HEK293 (cell line): ENCODE measurements around the gene KRT15.
"Not testable (repeated sequence)": the region's sequence is repeated elsewhere in the genome, so short reads cannot be mapped to it uniquely, and the experiment has no call there.

Experiments
- CTCF ChIA-PET: fragments of 350-600 bp; formaldehyde crosslinking; extraction: SDS; loops from one replicate; lab custom pipeline; 2021; ENCODE audit warnings: antibody characterized with exemption; lab: Yijun Ruan, JAX
- POLR2A ChIA-PET: fragments of 300-600 bp; formaldehyde crosslinking; extraction: SDS; loops from one replicate; lab custom pipeline; 2020; ENCODE audit warnings: antibody characterized with exemption, inconsistent platforms; lab: Yijun Ruan, JAX
- H3K27ac ChIP-seq: fragments of 200-500 bp; sonication (Bioruptor generic); 2 replicates; pipeline ENCODE4 v1.5.1; 2014; ENCODE audit warnings: low read depth, low read length, control low read depth, inconsistent platforms; ENCODE audit errors: extremely low read depth
- H3K36me3 ChIP-seq, 2 experiments: fragments of 200-500 bp in 1 of 2; sonication (Bioruptor generic) in 1 of 2; 1 replicate in 1 of 2; 2 replicates in 1 of 2; pipeline ENCODE4 v1.5.1; 2014 to 2017; ENCODE audit warnings: inconsistent platforms in 2 of 2, low read length in 2 of 2; ENCODE audit not compliant: control insufficient read depth in 2 of 2, insufficient read depth in 1 of 2
- H3K4me1 ChIP-seq: fragments of 200-500 bp; sonication (Bioruptor generic); 2 replicates; pipeline ENCODE4 v1.5.1; 2014; ENCODE audit warnings: mild to moderate bottlenecking, low read length, inconsistent platforms; ENCODE audit not compliant: control insufficient read depth, insufficient read depth
- H3K4me3 ChIP-seq: 2 replicates; pipeline ENCODE4 v1.5.1; 2011; ENCODE audit warnings: low read depth, mild to moderate bottlenecking, control low read depth, low read length, moderate library complexity
- H3K9me3 ChIP-seq: fragments of 200-500 bp; sonication (Bioruptor generic); 2 replicates; pipeline ENCODE4 v1.5.1; 2014; ENCODE audit warnings: low read depth, low read length, inconsistent platforms; ENCODE audit not compliant: control insufficient read depth, insufficient read depth
- FEZF1 ChIP-seq: fragments of 450-650 bp; formaldehyde crosslinking; IDR thresholded peaks from 2 replicates; pipeline ENCODE4 v1.5.1; 2016; ENCODE audit warnings: missing biosample characterization, missing genetic modification characterization
- GLIS2 ChIP-seq: fragments of 450-650 bp; formaldehyde crosslinking; IDR thresholded peaks from 2 replicates; pipeline ENCODE4 v1.5.1; 2016; ENCODE audit warnings: missing biosample characterization, missing genetic modification characterization
- KLF10 ChIP-seq: fragments of 450-650 bp; IDR thresholded peaks from 2 replicates; pipeline ENCODE4 v1.5.1; 2018; ENCODE audit warnings: missing biosample characterization, mild to moderate bottlenecking, missing genetic modification characterization
- KLF9 ChIP-seq: fragments of 450-650 bp; formaldehyde crosslinking; IDR thresholded peaks from 2 replicates; pipeline ENCODE4 v1.5.1; 2016; ENCODE audit warnings: missing biosample characterization, missing genetic modification characterization, low read depth
- MEIS1 ChIP-seq: sonication (generic); formaldehyde crosslinking; IDR thresholded peaks from 2 replicates; pipeline ENCODE4 v1.8.1; 2022; ENCODE audit warnings: missing genetic modification reagents, mild to moderate bottlenecking, borderline replicate concordance
- PATZ1 ChIP-seq: fragments of 450-650 bp; formaldehyde crosslinking; IDR thresholded peaks from 2 replicates; pipeline ENCODE4 v1.5.1; 2016; ENCODE audit warnings: missing biosample characterization, missing genetic modification characterization
- PRDM1 ChIP-seq: fragments of 450-650 bp; formaldehyde crosslinking; IDR thresholded peaks from 2 replicates; pipeline ENCODE4; 2016; ENCODE audit warnings: missing biosample characterization, missing genetic modification characterization
- PRDM6 ChIP-seq: fragments of 450-650 bp; formaldehyde crosslinking; IDR thresholded peaks from 2 replicates; pipeline ENCODE4 v1.5.1; 2017; ENCODE audit warnings: missing biosample characterization, missing genetic modification characterization
- RBAK ChIP-seq: fragments of 450-650 bp; formaldehyde crosslinking; IDR thresholded peaks from 2 replicates; pipeline ENCODE4 v1.5.1; 2016; ENCODE audit warnings: missing biosample characterization, missing genetic modification characterization
- SCRT1 ChIP-seq: fragments of 450-650 bp; formaldehyde crosslinking; IDR thresholded peaks from 2 replicates; pipeline ENCODE4 v1.5.1; 2016; ENCODE audit warnings: missing biosample characterization, missing genetic modification characterization, borderline replicate concordance
- TCF7L2 ChIP-seq: IDR thresholded peaks from 2 replicates; pipeline ENCODE4 v1.6.1; 2011; ENCODE audit warnings: low read depth, mild to moderate bottlenecking, inconsistent platforms, low read length, moderate library complexity, borderline replicate concordance
- ZNF132 ChIP-seq: fragments of 450-650 bp; formaldehyde crosslinking; IDR thresholded peaks from 2 replicates; pipeline ENCODE4 v1.5.1; 2017; ENCODE audit warnings: missing biosample characterization, missing genetic modification characterization, borderline replicate concordance
- ZNF148 ChIP-seq: fragments of 450-650 bp; formaldehyde crosslinking; IDR thresholded peaks from 2 replicates; pipeline ENCODE4 v1.5.0; 2017; ENCODE audit warnings: missing biosample characterization, missing genetic modification characterization, borderline replicate concordance
- ZNF155 ChIP-seq: fragments of 450-650 bp; formaldehyde crosslinking; IDR thresholded peaks from 2 replicates; pipeline ENCODE4 v1.5.1; 2016; ENCODE audit warnings: missing biosample characterization, missing genetic modification characterization
- ZNF221 ChIP-seq: fragments of 450-650 bp; formaldehyde crosslinking; IDR thresholded peaks from 2 replicates; pipeline ENCODE4 v1.5.1; 2017; ENCODE audit warnings: missing biosample characterization, missing genetic modification characterization, borderline replicate concordance
- ZNF23 ChIP-seq: fragments of 450-650 bp; formaldehyde crosslinking; IDR thresholded peaks from 2 replicates; pipeline ENCODE4 v1.5.1; 2016; ENCODE audit warnings: missing biosample characterization, missing genetic modification characterization, borderline replicate concordance
- ZNF391 ChIP-seq: fragments of 450-650 bp; formaldehyde crosslinking; IDR thresholded peaks from 2 replicates; pipeline ENCODE4 v1.5.1; 2016; ENCODE audit warnings: low read depth, missing biosample characterization, missing genetic modification characterization, borderline replicate concordance
- ZNF404 ChIP-seq: fragments of 450-650 bp; formaldehyde crosslinking; IDR thresholded peaks from 2 replicates; pipeline ENCODE4 v1.5.1; 2017; ENCODE audit warnings: missing biosample characterization, missing genetic modification characterization
- ZNF416 ChIP-seq: fragments of 450-650 bp; formaldehyde crosslinking; IDR thresholded peaks from 2 replicates; pipeline ENCODE4 v1.5.1; 2016; ENCODE audit warnings: missing biosample characterization, missing genetic modification characterization
- ZNF501 ChIP-seq: fragments of 450-650 bp; formaldehyde crosslinking; IDR thresholded peaks from 2 replicates; pipeline ENCODE4 v1.5.1; 2016; ENCODE audit warnings: missing biosample characterization, missing genetic modification characterization
- ZNF513 ChIP-seq: fragments of 450-650 bp; IDR thresholded peaks from 2 replicates; pipeline ENCODE4 v1.5.1; 2018; ENCODE audit warnings: missing biosample characterization, missing genetic modification characterization
- ZNF555 ChIP-seq: fragments of 450-650 bp; formaldehyde crosslinking; conservative IDR thresholded peaks from 2 replicates; pipeline ENCODE4 v1.5.1; 2017; ENCODE audit warnings: missing biosample characterization, mild to moderate bottlenecking, missing genetic modification characterization, inconsistent platforms
- ZNF670 ChIP-seq: fragments of 450-650 bp; formaldehyde crosslinking; IDR thresholded peaks from 2 replicates; pipeline ENCODE4 v1.5.1; 2016; ENCODE audit warnings: missing biosample characterization, missing genetic modification characterization, low read depth
- ZSCAN30 ChIP-seq: fragments of 450-650 bp; IDR thresholded peaks from 2 replicates; pipeline ENCODE4 v1.5.1; 2018; ENCODE audit warnings: missing biosample characterization, mild to moderate bottlenecking, missing genetic modification characterization, moderate library complexity

Gene KRT15

GRCh38 chr17:41544935-41545334, 26.2 kb upstream of the KRT15 start:
- TF ChIP-seq PRDM6 (tag by site-specific recombination) (no peak), PRDM1 (tag by site-specific recombination) (no peak), ZNF23 (no peak), ZNF155 (tag by site-specific recombination) (no peak), ZNF555 (tag by site-specific recombination) (no peak), ZNF221 (no peak), RBAK (tag by site-specific recombination) (no peak), KLF9 (tag by site-specific recombination) (no peak), ZNF501 (tag by site-specific recombination) (no peak), ZNF404 (tag by site-specific recombination) (no peak), ZNF148 (tag by site-specific recombination) (no peak), TCF7L2 (no peak), FEZF1 (tag by site-specific recombination) (no peak)
- ChIA-PET CTCF (interaction anchor here (0.6 to 16.6 kb wide), 5 partner anchors 10 to 688 kb away, joined by 3 to 546 read pairs (median 10); no protein-coding TSS in a partner anchor), POLR2A (interaction anchor here (0.6 to 1.7 kb wide), 2 partner anchors 17 to 153 kb away, joined by 5 to 6 read pairs; partner anchors contain the start of gene KRT19)
- H3K27ac ChIP-seq, result no peak overlapping the region
- H3K36me3 ChIP-seq, result no peaks in the 10 kb centered on the region
- H3K9me3 ChIP-seq, result no peaks in the 10 kb centered on the region
- no peaks in the 10 kb centered on the region for H3K4me1 ChIP-seq
- no peak overlapping the region for H3K4me3 ChIP-seq

- TF ChIP-seq KLF10 (tag by site-specific recombination) (no peak), GLIS2 (tag by site-specific recombination) (no peak), ZNF416 (no peak), SCRT1 (no peak), ZNF513 (tag by site-specific recombination) (no peak), ZNF132 (tag by site-specific recombination) (no peak), KLF9 (tag by site-specific recombination) (no peak), MEIS1 (CRISPR knock-in tag) (no peak), ZSCAN30 (tag by site-specific recombination) (no peak), ZNF670 (tag by site-specific recombination) (no peak), ZNF391 (tag by site-specific recombination) (no peak), PATZ1 (no peak)
- ChIA-PET CTCF (interaction anchor here (0.9 to 16.6 kb wide), 4 partner anchors 57 to 687 kb away, joined by 4 to 546 read pairs (median 13); no protein-coding TSS in a partner anchor), POLR2A (interaction anchor here (1.7 kb wide), 1 partner anchor 16 kb away, joined by 6 read pairs; the partner anchor contains the start of gene KRT19)
- no peak overlapping the region for H3K27ac ChIP-seq
- no peaks in the 10 kb centered on the region for H3K9me3 ChIP-seq
- H3K4me3 ChIP-seq, result no peak overlapping the region
- H3K4me1 ChIP-seq, result no peaks in the 10 kb centered on the region
- no peaks in the 10 kb centered on the region for H3K36me3 ChIP-seq
Observed at GRCh38 chr17:41544491-41544892, 25.8 kb upstream of the KRT15 start.

- H3K36me3 ChIP-seq, H3K4me3 ChIP-seq, POLR2A ChIA-PET, H3K9me3 ChIP-seq, H3K4me1 ChIP-seq, H3K27ac ChIP-seq: not testable (repeated sequence)
- CTCF ChIA-PET, result interaction anchor here (1.1 to 16.6 kb wide), 4 partner anchors 9 to 122 kb away, joined by 3 to 546 read pairs (median 8); no protein-coding TSS in a partner anchor
Observed at GRCh38 chr17:41542786-41543185, 24.1 kb upstream of the KRT15 start.
